Esophagus muscularis mucosa (tissue), 3 donors: ENCODE results near the gene GRID1.

Source experiments
- CTCF ChIP-seq, 3 experiments: fragments of 200-600 bp in 2 of 3; fragments of 450-650 bp in 1 of 3; sonication (generic) in 2 of 3; IDR thresholded peaks; one replicate each; pipeline ENCODE4 v1.5.1; 2017 to 2019; ENCODE audit warnings: antibody characterized with exemption in 3 of 3, mild to moderate bottlenecking in 2 of 3, moderate library complexity in 1 of 3
- POLR2AphosphoS5 ChIP-seq, 2 donors: sonication (generic); formaldehyde crosslinking; IDR thresholded peaks; one replicate each; pipeline ENCODE4 v1.6.1; 2017; ENCODE audit warnings: antibody characterized with exemption in 2 of 2

- TF ChIP-seq CTCF (IDR thresholded peaks at IDR 0.05), result no peak
- TF ChIP-seq POLR2AphosphoS5 (IDR thresholded peaks at IDR 0.05), result no peak
These were observed 241.9 kb downstream of the GRID1 start for GRCh38 chr10:86124734-86125133.
